K562 (cell line): ENCODE results near the gene MYO15B. TPM values are rescaled to one million over a fixed set of nuclear protein-coding genes. Genes with fewer than 3 reads are reported as not detected.
A peak's percentile ranks its signal among the peaks of the same experiment; 100 is the strongest.

Source experiments
- ARID2 ChIP-seq: fragments of 450-650 bp; IDR thresholded peaks from 2 replicates; pipeline ENCODE4 v1.6.1; 2017; ENCODE audit warnings: antibody characterized with exemption, mild to moderate bottlenecking
- BACH1 ChIP-seq: fragments of 200-800 bp; sonication (Bioruptor generic); IDR thresholded peaks from 2 replicates; pipeline ENCODE4 v1.6.1; 2016; ENCODE audit warnings: missing genetic modification characterization, missing compliant biosample characterization
- CREB3 ChIP-seq: fragments of 450-650 bp; conservative IDR thresholded peaks from 2 replicates; pipeline ENCODE4 v1.6.1; 2016; ENCODE audit warnings: missing genetic modification characterization, low read depth, mild to moderate bottlenecking, missing compliant biosample characterization, moderate library complexity
- FOXM1 ChIP-seq, 2 experiments: fragments of 450-650 bp in 1 of 2; sonication (generic) in 1 of 2; formaldehyde crosslinking in 1 of 2; IDR thresholded peaks; 2 replicates each; pipeline versions ENCODE4 v1.6.1 to v1.9.0; 2017 to 2022; ENCODE audit warnings: low read depth in 2 of 2, mild to moderate bottlenecking in 2 of 2, missing genetic modification reagents in 1 of 2, moderate library complexity in 1 of 2
- HMG20B ChIP-seq: fragments of 250-450 bp; sonication (Bioruptor Pico); IDR thresholded peaks from 2 replicates; pipeline ENCODE4 v1.5.0; 2021; ENCODE audit warnings: mild to moderate bottlenecking
- HNRNPL ChIP-seq: fragments of 200-400 bp; formaldehyde crosslinking; IDR thresholded peaks from 2 replicates; pipeline ENCODE4 v1.6.1; 2017; ENCODE audit warnings: low read depth, mild to moderate bottlenecking, low read length
- KDM5B ChIP-seq: fragments of 200-600 bp; sonication (generic); IDR thresholded peaks from 2 replicates; pipeline ENCODE4 v1.6.1; 2012; ENCODE audit warnings: low read depth, mild to moderate bottlenecking, moderate library complexity, low read length, control low read depth, inconsistent platforms; ENCODE audit not compliant: insufficient replicate concordance
- MTA3 ChIP-seq: fragments of 450-650 bp; formaldehyde crosslinking; IDR thresholded peaks from 2 replicates; pipeline ENCODE4 v1.6.1; 2017; ENCODE audit warnings: mild to moderate bottlenecking, borderline replicate concordance
- MXI1 ChIP-seq: IDR thresholded peaks from 2 replicates; pipeline ENCODE4 v1.6.1; 2011; ENCODE audit warnings: low read depth, mild to moderate bottlenecking, improper control_type of control experiment, low read length
- NRF1 ChIP-seq, 2 experiments: fragments of 450-650 bp; IDR thresholded peaks in 1 of 2; conservative IDR thresholded peaks in 1 of 2; 2 replicates each; pipeline ENCODE4 v1.6.1; 2014; ENCODE audit warnings: mild to moderate bottlenecking in 2 of 2
- NUFIP1 ChIP-seq: fragments of 450-650 bp; IDR thresholded peaks from 2 replicates; pipeline ENCODE4 v1.6.1; 2018; ENCODE audit not compliant: partially characterized antibody
- SIRT6 ChIP-seq: IDR thresholded peaks from one replicate; pipeline ENCODE4 v1.6.1; 2012; ENCODE audit warnings: low read depth, mild to moderate bottlenecking, control low read depth, inconsistent platforms, low read length, moderate library complexity
- SRSF1 ChIP-seq: fragments of 200-400 bp; formaldehyde crosslinking; IDR thresholded peaks from 2 replicates; pipeline ENCODE4 v1.6.1; 2017; ENCODE audit warnings: mild to moderate bottlenecking, low read depth, low read length, moderate library complexity
- TARDBP ChIP-seq: fragments of 450-650 bp; IDR thresholded peaks from 2 replicates; pipeline ENCODE4 v1.6.1; 2016
- XRCC5 ChIP-seq: fragments of 200-400 bp; formaldehyde crosslinking; IDR thresholded peaks from 2 replicates; pipeline ENCODE4 v1.6.1; 2017; ENCODE audit warnings: low read depth, mild to moderate bottlenecking, low read length
- ZNF407 ChIP-seq: fragments of 450-650 bp; IDR thresholded peaks from 2 replicates; pipeline ENCODE4 v1.6.1; 2016; ENCODE audit warnings: low read depth
- ZNF75A ChIP-seq: fragments of 450-650 bp; formaldehyde crosslinking; IDR thresholded peaks from 2 replicates; pipeline ENCODE4 v1.4.0; 2020; ENCODE audit warnings: mild to moderate bottlenecking
- ZNF76 ChIP-seq: fragments of 250-450 bp; sonication (Bioruptor Pico); IDR thresholded peaks from 2 replicates; pipeline ENCODE4 v1.4.0; 2020; ENCODE audit warnings: mild to moderate bottlenecking, moderate library complexity, borderline replicate concordance
- polyA plus RNA-seq, 8 experiments: library from polyadenylated mRNA; depleted of rRNA in 4 of 8; stranded (reverse) in 5 of 8; unstranded in 3 of 8; fragments of >200 nt; fragmentation: Nextera tagmentation in 2 of 8; fragmentation: Illumina TruSeq in 1 of 8; extraction: Ambion mirVana in 2 of 8; extraction: Trizol in 1 of 8; gene quantifications; 2 replicates each; pipeline versions ENCODE4 v1.2.1 to v1.2.3, GENCODE V29; 2011 to 2014; ENCODE audit warnings: inconsistent platforms in 1 of 8, missing spikeins in 1 of 8
- total RNA-seq, 7 experiments: library from RNA; depleted of rRNA in 6 of 7; stranded (reverse); fragments of >200 nt in 6 of 7; fragmentation: Illumina TruSeq in 2 of 7; extraction: Trizol in 2 of 7; gene quantifications; 2 replicates each; pipeline versions ENCODE4 v1.2.1 to v1.2.3, GENCODE V29; 2011 to 2021; ENCODE audit warnings: low replicate concordance in 1 of 7

The MYO15B gene
- total and polyA plus RNA-seq, 9 of the 15 experiments (the other 6 are each of a cell fraction or from before 2014, with no cell fraction given) = 0.05 to 3.1 (median 0.83) TPM; not detected in 2

- TF ChIP-seq ZNF76 (no peak), ARID2 (no peak), XRCC5 (no peak), HMG20B (CRISPR knock-in tag) (no peak), MTA3 (0 out of 2 replicates have a peak, but pooled peaks have one; percentile 11), HNRNPL (no peak), SRSF1 (no peak), ZNF75A (CRISPR knock-in tag) (no peak), NRF1 (conservative IDR thresholded peaks at IDR 0.05 in 1 of 2, IDR thresholded peaks at IDR 0.05 in 1 of 2) (no peak), CREB3 (tag) (no peak), FOXM1 (IDR thresholded peaks at IDR 0.05; ENCODE audit: low read depth) (no peak), FOXM1 (CRISPR knock-in tag; IDR thresholded peaks at IDR 0.05; ENCODE audit: low read depth) (no peak), SIRT6 (no peak), NUFIP1 (no peak), ZNF407 (no peak), TARDBP (no peak), KDM5B (no peak), BACH1 (no peak), MXI1 (no peak)
Observed at GRCh38 chr17:75571197-75571884, 16.3 kb upstream of the MYO15B start (continued).
